Right ventricle myocardium superior (tissue), 1 donor: ENCODE data around the gene CPLX1. TPM values are rescaled to one million over a fixed set of nuclear protein-coding genes. Genes with fewer than 3 reads are reported as not detected.
"Not testable (repeated sequence)": the region's sequence is repeated elsewhere in the genome, so short reads cannot be mapped to it uniquely, and the experiment has no call there.

ENCODE experiments used
- ATAC-seq: fragments of 200-7000 bp; cut with Tn5 transposase; one replicate; pipeline ENCODE4 v1.9.1; 2020; ENCODE audit warnings: mild to moderate bottlenecking; ENCODE audit not compliant: poor library complexity
- DNase-seq: peaks from one replicate; pipeline ENCODE4 v3.0.0-alpha.2; 2020
- intact Hi-C: fragments of 100-400 bp; cut with DNase I; formaldehyde crosslinking; loops from one replicate; pipeline ENCODE4 v1.11.2; 2022
- total RNA-seq: library from RNA; stranded (reverse); fragmentation: NEBNext Ultra II Directional; extraction: Animal tissue kit (Norgen Biotek cat#: 25700); gene quantifications from one replicate; pipeline ENCODE4 v1.2.1, GENCODE V29; 2021
- donor health status: DM: no; HTN: yes; CAD: no; lungs with severe emphysema.

CPLX1 gene
- total RNA-seq, 1 donor from 2014 or later: 4.3 TPM

GRCh38 chr4:770022-770421 lies 55.9 kb downstream of the CPLX1 start:
- intact Hi-C loops: no loop called here
- DNase-seq: no peak
- ATAC-seq: no peak

- no peak for ATAC-seq
- DNase-seq: no peak
- intact Hi-C loops: no loop called here
Measured at GRCh38 chr4:769511-769910, 56.4 kb downstream of the CPLX1 start.

- peak; percentile 40 for DNase-seq
- no peak for ATAC-seq
- intact Hi-C loops: no loop called here
Measured at GRCh38 chr4:768995-769394, 56.9 kb downstream of the CPLX1 start.

- DNase-seq (peak; percentile 26), ATAC-seq (no peak)
- intact Hi-C loops: no loop called here
Measured at GRCh38 chr4:768076-768475, 57.9 kb downstream of the CPLX1 start.

GRCh38 chr4:766559-767283 lies 59.2 kb downstream of the CPLX1 start:
- intact Hi-C loops: no loop called here

GRCh38 chr4:766152-766515 lies 59.8 kb downstream of the CPLX1 start:
- intact Hi-C loops: no loop called here
- no peak for DNase-seq

More at GRCh38 chr4:766559-767283, 59.2 kb downstream of the CPLX1 start:
- DNase-seq (peak; percentile 34), ATAC-seq (no peak)

GRCh38 chr4:764405-765169 lies 61.3 kb downstream of the CPLX1 start:
- intact Hi-C loops: no loop called here
- ATAC-seq: peak; percentile 14
- peak; percentile 26 for DNase-seq

More at GRCh38 chr4:766152-766515, 59.8 kb downstream of the CPLX1 start:
- no peak for ATAC-seq

- DNase-seq (peak; percentile 40), ATAC-seq (peak; percentile 16)
- intact Hi-C loops: no loop called here
Measured at GRCh38 chr4:763922-764321, 62.0 kb downstream of the CPLX1 start.

- DNase-seq: peak; percentile 17
- no peak for ATAC-seq
- intact Hi-C loops: no loop called here
Measured at GRCh38 chr4:763191-763810, 62.6 kb downstream of the CPLX1 start.

GRCh38 chr4:762211-763190 lies 63.4 kb downstream of the CPLX1 start:
- DNase-seq (no peak), ATAC-seq (no peak)
- intact Hi-C loops: no loop called here

GRCh38 chr4:761739-762138 lies 64.2 kb downstream of the CPLX1 start:
- DNase-seq: peak; percentile 39
- no peak for ATAC-seq
- intact Hi-C loops: no loop called here

GRCh38 chr4:761086-761485 lies 64.8 kb downstream of the CPLX1 start:
- DNase-seq (peak; percentile 6), ATAC-seq (no peak)
- intact Hi-C loops: no loop called here

GRCh38 chr4:760616-761015 lies 65.3 kb downstream of the CPLX1 start:
- no peak for ATAC-seq
- DNase-seq: peak; percentile 35
- intact Hi-C loops: no loop called here

GRCh38 chr4:759810-760209 lies 66.1 kb downstream of the CPLX1 start:
- intact Hi-C loops, ATAC-seq: not testable (repeated sequence)
- DNase-seq: peak; percentile 24

GRCh38 chr4:757111-757510 lies 68.8 kb downstream of the CPLX1 start:
- ATAC-seq: no peak
- peak; percentile 33 for DNase-seq
- intact Hi-C loops: no loop called here

GRCh38 chr4:754221-755120 lies 71.5 kb downstream of the CPLX1 start:
- ATAC-seq: no peak
- peak; percentile 38 for DNase-seq
- intact Hi-C loops: no loop called here

GRCh38 chr4:753186-753585 lies 72.7 kb downstream of the CPLX1 start:
- DNase-seq: peak; percentile 18
- ATAC-seq, intact Hi-C loops: not testable (repeated sequence)
